Spinal cord (tissue), 10 donors: ENCODE measurements around the gene TAAR9. TPM values are rescaled to one million over a fixed set of nuclear protein-coding genes. Genes with fewer than 3 reads are reported as not detected.

Experiments
- DNase-seq, 6 donors: peaks; one replicate each; pipeline versions ENCODE4 v3.0.0 to v3.0.0-alpha.2; 2013 to 2015; ENCODE audit warnings: low spot score in 6 of 6, low read depth in 4 of 6
- H3K27ac ChIP-seq: one replicate; pipeline ENCODE4 v1.5.1; 2013; ENCODE audit warnings: low read depth, low read length, control low read depth
- H3K27me3 ChIP-seq: one replicate; pipeline ENCODE4 v1.6.1; 2013; ENCODE audit warnings: low read length; ENCODE audit not compliant: control insufficient read depth, insufficient read depth
- H3K36me3 ChIP-seq: one replicate; pipeline ENCODE4 v1.6.1; 2013; ENCODE audit warnings: low read length; ENCODE audit not compliant: control insufficient read depth, insufficient read depth
- H3K4me1 ChIP-seq: one replicate; pipeline ENCODE4 v1.6.1; 2013; ENCODE audit warnings: low read length; ENCODE audit not compliant: control insufficient read depth, insufficient read depth
- H3K4me3 ChIP-seq: one replicate; pipeline ENCODE4 v1.5.1; 2013; ENCODE audit warnings: low read depth, low read length, control low read depth
- H3K9me3 ChIP-seq: one replicate; pipeline ENCODE4 v1.6.1; 2013; ENCODE audit warnings: low read length; ENCODE audit not compliant: control insufficient read depth, insufficient read depth
- WGBS: methylation state at CpG from one replicate; pipeline ENCODE4 v1.1.5; 2013; ENCODE audit warnings: missing lambda C conversion rate; ENCODE audit not compliant: insufficient coverage; 5-methylcytosine and 5-hydroxymethylcytosine counted together
- polyA plus RNA-seq, 2 donors: library from polyadenylated mRNA; unstranded; fragments of 120-200 nt; gene quantifications; one replicate each; pipeline ENCODE4 v1.2.1, GENCODE V29; 2013; ENCODE audit not compliant: insufficient read length in 2 of 2
- total RNA-seq, 2 donors: library from RNA; depleted of rRNA in 1 of 2; stranded (reverse); fragments of 120-200 nt in 1 of 2; fragments of >200 nt in 1 of 2; gene quantifications; one replicate each; pipeline versions ENCODE4 v1.2.3 to v1.2.4, GENCODE V29; 2013 to 2014
- donor health status: healthy.

The TAAR9 gene
- total and polyA plus RNA-seq, 4 donors: not detected

DNA sequence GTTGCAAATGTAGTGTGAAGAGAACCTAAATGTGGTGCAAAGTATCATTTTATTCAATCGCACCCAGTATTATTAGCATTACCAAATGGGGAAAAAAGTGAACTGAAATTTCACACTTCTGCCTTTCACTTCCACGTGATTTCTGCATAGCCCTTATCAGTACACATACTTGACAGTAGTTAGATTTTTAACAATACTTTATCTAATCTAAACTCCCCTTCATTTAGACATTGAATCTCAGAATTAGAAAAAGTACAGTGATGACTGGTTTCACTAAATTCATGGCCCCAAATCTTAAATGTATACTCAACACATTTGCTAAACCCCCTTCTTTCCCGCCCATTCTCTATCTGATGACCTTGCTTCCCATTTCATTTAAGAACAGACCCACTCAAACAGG lies 39.4 kb upstream of the TAAR9 start:
- Histone ChIP-seq H3K36me3 (peaks cover 6% of the 10 kb centered on the region), H3K27ac (no peak overlapping the region), H3K4me1 (no peaks in the 10 kb centered on the region), H3K9me3 (no peaks in the 10 kb centered on the region), H3K4me3 (no peak overlapping the region), H3K27me3 (no peaks in the 10 kb centered on the region)
- DNase-seq: no peak
- 100% methylated on average over 1 of the region's 3 CpGs for WGBS

DNA sequence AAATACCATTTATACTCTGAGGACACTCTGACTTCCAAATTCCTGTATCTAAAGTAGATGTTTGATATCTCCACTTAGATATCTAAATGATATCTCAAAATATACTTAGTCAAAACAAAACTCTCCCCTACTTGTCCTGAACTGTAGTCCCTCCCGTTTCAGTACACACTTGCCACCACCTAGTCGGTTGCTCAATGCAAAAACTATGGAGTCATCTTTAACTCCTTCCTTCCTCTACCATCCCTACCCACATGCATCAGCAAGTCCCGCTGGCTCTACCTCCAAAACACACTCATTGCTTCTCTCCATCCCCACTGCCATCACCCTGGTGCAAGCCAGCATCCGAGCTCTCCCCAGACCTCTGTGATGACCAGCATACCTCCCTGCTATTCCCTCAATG lies 38.3 kb upstream of the TAAR9 start:
- no peaks in the 10 kb centered on the region for H3K9me3 ChIP-seq
- H3K4me1 ChIP-seq: no peaks in the 10 kb centered on the region
- no peak overlapping the region for H3K4me3 ChIP-seq
- no peaks in the 10 kb centered on the region for H3K27me3 ChIP-seq
- peaks cover 6% of the 10 kb centered on the region for H3K36me3 ChIP-seq
- DNase-seq: no peak
- 73% methylated on average over 4 of the region's 4 CpGs for WGBS
- no peak overlapping the region for H3K27ac ChIP-seq

DNA sequence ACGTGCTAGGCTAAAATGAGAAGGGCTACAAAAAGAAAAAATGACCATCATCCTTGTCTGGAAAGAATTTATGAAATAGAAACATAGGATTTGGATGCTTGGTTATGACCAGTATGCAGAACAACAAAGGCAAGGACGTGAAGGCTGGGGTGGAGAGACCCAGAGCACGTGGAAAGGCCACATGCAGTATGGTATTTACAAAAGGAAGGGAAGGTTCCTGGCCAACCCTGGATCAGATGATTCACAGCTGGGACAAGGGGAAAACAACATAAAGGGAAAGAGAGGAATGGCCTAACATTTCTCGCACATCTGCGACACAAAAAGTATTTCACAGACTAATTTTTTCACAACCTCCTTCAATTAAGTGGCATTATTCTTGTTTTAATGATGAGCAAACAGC lies 33.3 kb upstream of the TAAR9 start:
- H3K9me3 ChIP-seq: no peaks in the 10 kb centered on the region
- no peak overlapping the region for H3K27ac ChIP-seq
- WGBS: 62% methylated on average over 3 of the region's 5 CpGs

GRCh38 chr6:132505158-132505557 lies 32.9 kb upstream of the TAAR9 start:
- WGBS: no CpG with 5 or more reads among the region's 1 CpG
- Histone ChIP-seq H3K9me3 (no peaks in the 10 kb centered on the region), H3K4me3 (no peak overlapping the region), H3K36me3 (peaks cover under 1% of the 10 kb centered on the region), H3K27me3 (no peaks in the 10 kb centered on the region), H3K4me1 (no peaks in the 10 kb centered on the region), H3K27ac (no peak overlapping the region)
- no peak for DNase-seq

More for the DNA sequence above, 33.3 kb upstream of the TAAR9 start:
- peaks cover 4% of the 10 kb centered on the region for H3K36me3 ChIP-seq
- H3K27me3 ChIP-seq: no peaks in the 10 kb centered on the region
- DNase-seq: no peak
- no peaks in the 10 kb centered on the region for H3K4me1 ChIP-seq
- H3K4me3 ChIP-seq: no peak overlapping the region

DNA sequence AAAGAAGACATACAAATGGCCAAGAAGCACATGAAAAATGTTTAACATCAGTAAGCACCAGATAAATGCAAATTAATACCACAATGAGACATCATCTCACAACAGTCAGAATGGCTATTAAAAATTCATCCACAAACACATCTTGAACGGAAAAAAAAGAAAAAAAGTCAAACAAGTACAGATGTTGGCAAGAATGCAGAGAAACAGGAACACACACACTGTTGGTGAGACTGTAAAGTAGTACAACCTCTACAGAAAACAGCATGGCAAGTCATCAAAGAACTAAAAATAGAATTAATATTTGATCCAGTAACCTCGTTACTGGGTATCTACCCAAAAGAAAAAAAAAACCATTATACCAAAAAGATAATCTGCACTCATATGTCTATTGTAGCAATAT lies 31.6 kb upstream of the TAAR9 start:
- DNase-seq: no peak
- H3K27me3 ChIP-seq: no peaks in the 10 kb centered on the region
- WGBS: no CpG with 5 or more reads among the region's 2 CpGs
- no peaks in the 10 kb centered on the region for H3K36me3 ChIP-seq
- peaks cover 3% of the 10 kb centered on the region for H3K4me1 ChIP-seq
- H3K9me3 ChIP-seq: no peaks in the 10 kb centered on the region
- H3K27ac ChIP-seq: no peak overlapping the region
- H3K4me3 ChIP-seq: no peak overlapping the region

DNA sequence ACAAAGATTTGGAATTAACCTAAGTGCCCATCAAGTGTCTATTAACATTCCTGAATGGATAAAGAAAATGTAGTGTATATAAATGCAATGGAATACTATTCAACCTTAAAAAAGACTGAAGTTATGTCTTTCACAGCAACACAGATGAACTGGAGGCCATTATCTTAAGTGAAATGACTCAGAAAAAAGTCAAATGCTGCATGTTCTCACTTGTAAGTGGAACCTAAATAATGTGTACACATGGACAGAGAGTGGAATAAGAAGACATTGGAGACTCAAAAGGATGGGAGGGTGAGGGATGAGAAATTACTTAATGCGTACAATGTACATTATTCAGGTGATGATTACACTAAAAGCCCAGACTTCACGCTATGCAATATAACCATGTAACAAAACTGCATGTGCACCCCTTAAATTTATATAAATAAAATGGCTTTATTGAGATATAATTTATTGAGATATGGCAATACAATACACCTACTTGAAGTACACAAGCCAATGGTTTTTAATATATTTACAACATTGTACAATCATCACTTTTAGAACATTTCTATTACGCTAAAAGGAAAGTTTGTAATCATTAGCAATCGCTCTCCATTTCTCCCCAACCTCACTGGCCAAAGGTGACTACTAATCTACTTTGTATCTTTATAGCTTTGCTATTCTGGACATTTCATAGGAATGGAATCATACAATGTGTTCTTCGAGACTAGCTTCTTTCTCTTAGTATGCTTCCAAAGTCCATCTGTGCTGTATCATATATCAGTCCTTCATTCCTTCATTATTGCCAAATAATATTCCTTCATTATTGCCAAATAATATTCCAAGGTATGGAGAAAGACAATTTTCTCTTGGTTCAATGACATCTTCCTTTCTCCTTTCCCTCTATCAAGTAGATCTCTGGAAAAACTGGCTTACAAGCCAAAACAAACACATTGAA lies 30.9 kb upstream of the TAAR9 start:
- no peak overlapping the region for H3K27ac ChIP-seq
- no CpG with 5 or more reads among the region's 5 CpGs for WGBS
- H3K36me3 ChIP-seq: no peaks in the 10 kb centered on the region
- H3K4me1 ChIP-seq: peaks cover 3% of the 10 kb centered on the region
- no peaks in the 10 kb centered on the region for H3K27me3 ChIP-seq
- no peak for DNase-seq
- no peaks in the 10 kb centered on the region for H3K9me3 ChIP-seq
- no peak overlapping the region for H3K4me3 ChIP-seq

GRCh38 chr6:132511210-132511830 lies 26.8 kb upstream of the TAAR9 start:
- Histone ChIP-seq H3K4me1 (peaks cover 3% of the 10 kb centered on the region), H3K27me3 (peaks cover 2% of the 10 kb centered on the region), H3K36me3 (no peaks in the 10 kb centered on the region), H3K4me3 (no peak overlapping the region), H3K27ac (no peak overlapping the region), H3K9me3 (no peaks in the 10 kb centered on the region)
- DNase-seq: peak in 1 of 6 donors; percentile 8
- WGBS: 63% methylated on average over 2 of the region's 4 CpGs

- Histone ChIP-seq H3K36me3 (no peaks in the 10 kb centered on the region), H3K4me1 (peaks cover 3% of the 10 kb centered on the region), H3K9me3 (no peaks in the 10 kb centered on the region), H3K27me3 (peaks cover 2% of the 10 kb centered on the region), H3K4me3 (peak overlapping the region; percentile 83), H3K27ac (peak overlapping the region; percentile 12)
- 50% methylated on average over 2 of the region's 2 CpGs for WGBS
- no peak for DNase-seq
Measured at GRCh38 chr6:132511831-132512220, 26.3 kb upstream of the TAAR9 start.

- Histone ChIP-seq H3K27me3 (peaks cover 2% of the 10 kb centered on the region), H3K4me1 (peaks cover 3% of the 10 kb centered on the region), H3K9me3 (no peaks in the 10 kb centered on the region), H3K4me3 (peak overlapping the region; percentile 83), H3K27ac (no peak overlapping the region), H3K36me3 (no peaks in the 10 kb centered on the region)
- WGBS: 0% methylated on average over 2 of the region's 7 CpGs
- DNase-seq: no peak
Measured at GRCh38 chr6:132512342-132512637, 25.8 kb upstream of the TAAR9 start.
